HG02938 (cell line): ENCODE measurements around the gene ZNF548.
A peak's percentile ranks its signal among the peaks of the same experiment; 100 is the strongest.
"Not testable (repeated sequence)": the region's sequence is repeated elsewhere in the genome, so short reads cannot be mapped to it uniquely, and the experiment has no call there.

Source experiments
- ATAC-seq: cut with Tn5 transposase; IDR thresholded peaks from one replicate; pipeline ENCODE4 v1.9.1; 2021; ENCODE audit warnings: mild to moderate bottlenecking, moderate library complexity; ENCODE audit not compliant: unreplicated experiment

Gene ZNF548

DNA sequence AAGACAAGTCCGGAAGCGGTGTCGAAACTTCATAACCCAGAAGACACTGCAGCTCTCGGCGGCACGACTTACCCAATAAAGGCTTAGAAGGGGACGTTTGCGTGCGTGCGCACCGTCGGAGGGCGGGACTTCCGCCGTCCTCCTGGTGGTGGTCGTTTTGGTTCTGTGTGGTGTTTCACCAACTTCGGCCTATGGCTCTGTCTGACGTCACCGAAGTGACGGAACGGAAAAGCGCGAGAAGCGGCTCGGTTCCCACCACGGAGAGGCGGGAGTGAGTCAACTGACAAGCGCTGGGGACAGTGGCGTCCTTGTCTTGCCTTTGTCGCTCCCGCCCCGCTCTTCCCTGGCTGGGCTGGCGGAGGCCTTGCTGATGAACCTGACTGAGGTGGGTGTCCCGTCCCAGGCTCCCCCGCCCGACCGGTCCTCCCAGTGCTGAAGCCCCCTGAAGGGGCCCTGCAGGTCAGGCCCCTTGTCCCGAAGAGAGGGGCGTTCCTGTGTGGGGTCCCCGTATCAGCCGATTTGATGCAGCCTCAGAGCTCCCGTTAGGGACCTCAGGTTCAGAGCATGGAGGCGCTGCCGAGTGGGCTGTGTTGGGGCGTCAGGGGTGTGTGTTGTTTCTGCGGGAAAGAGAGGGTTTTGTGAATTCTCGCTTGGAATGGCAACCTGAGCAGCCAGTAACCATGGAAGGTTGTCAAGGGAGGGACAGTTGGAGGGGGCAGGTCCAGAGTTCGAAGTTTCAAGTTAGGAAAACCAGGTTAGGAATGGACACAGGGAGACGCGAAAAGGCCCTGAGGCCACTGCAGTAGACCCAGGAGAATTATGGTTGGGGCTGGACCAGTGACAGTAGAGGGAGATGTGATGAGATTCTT lies at the start of gene ZNF548:
Gene ZNF548, plus strand, starts transcription at position 125 of the 869 bp plus-strand sequence. Its CDS starts 246 bp downstream, at position 371.
- ATAC-seq = peak; percentile 99

DNA sequence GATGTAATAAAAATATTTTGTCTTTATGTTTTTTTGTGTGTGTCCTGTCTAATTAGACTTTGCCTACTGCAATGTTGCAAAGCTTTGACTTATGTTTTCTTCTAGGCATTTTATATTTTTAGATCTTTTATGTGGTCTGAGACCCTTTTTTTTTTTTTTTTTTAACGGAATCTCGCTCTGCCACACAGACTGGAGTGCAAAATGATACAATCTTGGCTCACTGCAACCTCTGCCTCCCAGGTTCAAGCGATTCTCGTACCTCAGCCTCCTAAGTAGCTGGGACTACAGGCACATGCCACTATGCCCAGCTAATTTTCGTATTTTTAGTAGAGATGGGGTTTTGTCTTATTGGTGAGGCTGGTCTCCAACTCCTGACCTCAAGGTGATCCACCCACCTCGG lies 47.1 kb upstream of the ZNF548 start:
- no peak for ATAC-seq

DNA sequence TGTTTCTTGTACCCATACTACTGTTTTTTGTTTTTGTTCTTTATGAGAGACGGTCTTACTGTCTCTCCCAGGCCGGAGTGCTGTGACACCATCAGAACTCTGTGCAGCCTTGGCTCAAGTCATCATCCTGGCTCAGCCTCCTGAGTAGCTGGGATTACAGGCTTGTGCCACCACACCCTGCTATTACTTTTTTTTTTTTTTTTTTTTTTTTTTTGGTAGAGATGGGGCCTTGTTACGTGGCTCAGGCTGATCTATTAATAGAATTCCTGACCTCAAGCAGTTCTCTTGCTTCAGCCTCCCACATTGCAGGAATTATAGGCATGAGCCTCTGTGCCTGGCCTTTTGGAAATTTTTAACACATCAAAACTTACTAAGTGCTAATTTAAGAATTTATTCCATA lies 41.5 kb upstream of the ZNF548 start:
- no peak for ATAC-seq

DNA sequence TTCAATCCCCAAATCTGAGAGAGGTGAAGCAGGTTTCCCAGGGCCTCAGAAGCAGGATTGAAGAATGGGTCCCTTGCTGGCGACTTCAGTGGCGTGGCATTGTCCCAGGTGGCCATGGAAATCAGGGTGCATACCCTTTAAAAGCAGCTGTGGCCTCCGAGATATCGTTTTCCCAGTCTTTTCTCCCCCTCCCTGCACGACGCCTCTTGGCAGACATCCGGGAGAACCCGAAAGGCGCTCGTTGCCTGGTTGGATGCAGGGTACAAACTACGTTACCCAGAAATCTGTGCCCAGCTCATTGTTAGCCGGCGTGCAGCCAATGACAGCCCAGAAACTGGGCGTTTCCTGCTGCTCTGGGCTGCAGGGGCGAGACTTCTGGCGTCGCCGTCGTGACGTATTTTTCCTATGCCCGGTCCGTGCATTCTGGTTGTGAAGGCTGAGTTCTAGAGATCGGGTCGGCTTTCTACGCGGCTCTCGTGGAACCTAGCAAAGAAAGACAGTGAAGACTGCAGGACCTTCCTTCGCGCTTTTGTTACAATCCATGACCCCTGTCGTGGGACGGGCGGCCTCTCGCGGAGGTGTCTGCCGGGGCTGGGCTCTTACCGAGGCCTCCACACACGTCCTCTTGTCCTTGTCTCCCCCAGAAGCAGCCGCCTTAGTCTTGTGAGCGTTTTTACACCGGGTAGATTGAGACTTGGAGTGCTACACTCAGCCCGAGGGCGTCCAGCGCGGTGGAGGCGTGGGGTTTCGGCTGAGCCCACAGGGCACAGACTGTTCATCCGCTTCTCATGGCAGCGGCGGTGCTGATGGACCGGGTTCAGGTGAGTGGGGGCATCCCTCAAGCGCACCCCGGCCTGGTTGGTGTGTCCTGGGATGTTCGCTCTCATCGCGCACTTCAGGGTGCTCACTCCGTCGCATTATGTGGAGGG lies 38.5 kb upstream of the ZNF548 start, which contains the start of gene ZNF304:
Gene ZNF304, plus strand, starts transcription at position 395 of the 929 bp plus-strand sequence. Its CDS starts 394 bp downstream, at position 789.
- peak; percentile 94 for ATAC-seq

DNA sequence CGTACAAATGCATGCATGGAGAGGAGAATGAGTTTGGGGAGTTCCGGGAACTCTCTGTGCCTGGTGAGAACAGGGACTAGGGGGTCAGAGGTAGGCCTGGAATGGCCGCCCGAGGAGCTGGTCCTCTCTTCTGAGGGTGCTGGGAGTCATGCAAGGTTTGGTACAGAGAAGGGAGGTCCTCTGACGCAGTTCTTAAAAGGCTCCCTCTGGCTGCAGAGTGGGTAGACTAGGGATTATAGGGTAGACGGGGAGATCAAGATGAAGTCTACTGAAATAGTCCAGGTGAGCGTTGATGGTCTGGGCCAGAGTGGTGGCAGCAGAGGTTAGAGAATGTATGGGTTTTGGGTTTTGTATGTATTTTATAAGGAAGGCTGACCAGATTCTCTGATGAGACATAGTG lies 37.8 kb upstream of the ZNF548 start:
- ATAC-seq = no peak

DNA sequence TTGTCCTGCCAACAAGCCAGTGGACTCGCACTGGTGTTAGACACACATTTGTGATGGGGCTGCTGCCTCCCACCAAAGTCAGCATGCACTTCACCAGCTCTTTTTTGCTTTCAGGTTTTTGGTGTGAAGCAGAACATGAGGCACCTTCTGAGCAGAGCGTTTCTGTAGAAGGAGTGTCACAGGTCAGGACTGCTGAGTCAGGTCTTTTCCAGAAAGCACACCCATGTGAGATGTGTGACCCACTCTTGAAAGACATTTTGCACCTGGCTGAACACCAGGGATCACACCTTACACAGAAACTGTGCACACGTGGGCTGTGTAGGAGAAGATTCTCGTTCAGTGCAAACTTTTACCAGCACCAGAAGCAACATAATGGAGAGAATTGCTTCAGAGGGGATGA lies 33.7 kb upstream of the ZNF548 start:
- no peak for ATAC-seq

DNA sequence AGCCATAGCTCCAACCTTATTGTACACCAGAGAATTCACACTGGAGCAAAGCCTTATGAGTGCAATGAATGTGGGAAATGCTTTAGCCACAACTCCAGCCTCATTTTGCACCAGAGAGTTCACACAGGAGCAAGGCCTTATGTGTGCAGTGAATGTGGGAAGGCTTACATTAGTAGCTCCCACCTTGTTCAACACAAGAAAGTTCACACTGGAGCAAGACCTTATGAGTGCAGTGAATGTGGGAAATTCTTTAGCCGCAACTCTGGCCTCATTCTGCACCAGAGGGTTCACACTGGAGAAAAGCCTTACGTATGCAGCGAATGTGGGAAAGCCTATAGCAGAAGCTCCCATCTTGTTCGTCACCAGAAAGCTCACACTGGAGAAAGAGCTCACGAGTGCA lies 32.2 kb upstream of the ZNF548 start:
- ATAC-seq = no peak

DNA sequence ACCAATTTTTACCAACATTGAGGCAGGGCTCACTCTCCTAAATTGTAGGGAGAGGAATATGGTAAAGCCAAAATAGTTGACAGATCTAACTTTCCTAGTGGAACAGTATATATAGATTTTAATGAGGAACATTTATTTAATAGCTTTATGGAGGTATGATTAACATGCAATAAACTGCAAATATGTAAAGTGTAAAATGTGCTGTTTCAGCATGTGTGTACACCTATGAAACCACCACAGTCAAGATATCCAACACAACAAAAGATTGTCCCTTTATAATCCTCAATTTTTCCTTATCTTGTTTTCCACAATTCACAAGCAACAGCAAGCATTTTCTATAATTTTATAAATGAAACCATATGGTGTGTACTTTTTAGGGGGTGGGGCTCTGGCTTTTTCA lies 30.4 kb upstream of the ZNF548 start:
- no peak for ATAC-seq

DNA sequence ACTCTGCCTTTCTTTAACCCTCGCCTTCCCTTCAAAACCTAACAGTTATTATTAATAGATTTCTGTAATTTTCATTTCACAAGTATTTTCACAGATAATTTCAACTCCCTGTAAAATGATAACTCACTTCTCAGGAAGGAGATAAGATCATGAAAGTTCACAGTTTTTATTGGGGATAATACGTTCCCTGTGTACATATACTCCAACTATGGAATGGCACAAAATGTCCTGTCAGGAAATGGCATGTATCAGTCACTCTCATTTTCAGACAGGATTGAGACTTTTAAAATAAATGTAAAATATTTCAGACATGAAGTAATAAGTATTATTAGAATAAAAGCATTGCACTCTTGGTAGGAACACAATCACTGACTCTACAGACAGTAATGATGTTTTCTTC lies 27.2 kb upstream of the ZNF548 start:
- ATAC-seq = no peak

DNA sequence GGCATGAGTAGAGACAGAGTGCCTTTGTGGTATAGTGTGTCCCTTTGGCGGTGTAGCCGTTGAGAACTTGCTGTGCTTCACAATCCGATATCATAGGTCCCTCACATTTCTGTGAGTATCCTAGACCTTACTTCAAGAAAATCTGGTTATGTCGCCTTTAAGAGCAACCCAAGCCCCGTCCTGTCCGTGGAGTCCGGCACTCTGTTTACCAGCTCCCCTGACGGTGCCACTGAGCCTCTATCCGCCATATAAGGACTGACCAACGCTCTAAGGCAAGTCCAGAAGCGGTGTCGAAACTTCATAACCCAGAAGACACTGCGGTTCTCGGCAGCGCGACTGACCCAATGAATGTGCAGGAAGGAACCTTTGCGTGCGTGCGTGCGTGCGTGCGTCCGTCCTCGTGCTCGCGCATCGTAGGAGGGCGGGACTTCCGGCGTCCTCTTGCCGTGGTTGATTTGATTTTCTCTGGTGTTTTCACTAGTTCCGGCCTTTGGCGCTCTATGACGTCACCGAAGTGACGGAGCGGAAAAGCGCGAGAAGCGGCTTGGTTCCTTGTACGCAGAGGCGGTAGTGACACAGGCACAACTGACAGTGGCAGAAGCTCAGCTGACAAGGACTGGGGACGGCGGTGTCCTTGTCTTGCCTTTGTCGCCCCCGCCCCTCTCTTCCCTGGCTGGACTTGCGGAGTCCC lies 26.5 kb upstream of the ZNF548 start, which contains the start of the genes TRAPPC2B and ZNF547:
Gene TRAPPC2B, plus strand, starts transcription at position 555 of the 691 bp plus-strand sequence. CDS start 1,283 bp downstream, outside the sequence.
Gene ZNF547, plus strand, starts transcription at position 555 of the 691 bp plus-strand sequence. CDS start 5,005 bp downstream, outside the sequence.
- ATAC-seq = peak; percentile 94

DNA sequence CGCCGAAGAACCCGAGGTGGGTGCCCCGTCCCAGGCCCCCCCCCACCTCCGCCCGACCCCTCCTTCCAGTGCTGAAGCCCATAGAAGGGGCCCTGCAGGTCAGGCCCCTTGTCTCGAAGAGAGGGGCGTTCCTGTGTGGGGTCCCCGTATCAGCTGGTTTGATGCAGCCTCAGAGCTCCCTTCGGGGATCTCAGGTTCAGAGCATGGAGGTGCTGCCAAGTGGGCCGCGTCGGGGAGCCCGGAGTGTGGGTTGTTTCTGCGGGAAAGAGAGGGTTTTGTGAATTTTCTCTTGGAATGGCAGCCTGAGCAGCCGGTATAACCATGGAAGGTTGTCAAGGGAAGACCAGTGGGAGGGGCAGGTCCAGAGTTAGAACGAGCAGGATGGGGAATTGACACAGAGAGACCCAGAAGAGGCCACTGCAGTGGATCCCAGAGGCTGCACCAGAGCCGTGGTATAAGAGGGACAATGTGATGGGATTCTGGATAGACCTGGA lies 25.9 kb upstream of the ZNF548 start:
- ATAC-seq = peak; percentile 14

DNA sequence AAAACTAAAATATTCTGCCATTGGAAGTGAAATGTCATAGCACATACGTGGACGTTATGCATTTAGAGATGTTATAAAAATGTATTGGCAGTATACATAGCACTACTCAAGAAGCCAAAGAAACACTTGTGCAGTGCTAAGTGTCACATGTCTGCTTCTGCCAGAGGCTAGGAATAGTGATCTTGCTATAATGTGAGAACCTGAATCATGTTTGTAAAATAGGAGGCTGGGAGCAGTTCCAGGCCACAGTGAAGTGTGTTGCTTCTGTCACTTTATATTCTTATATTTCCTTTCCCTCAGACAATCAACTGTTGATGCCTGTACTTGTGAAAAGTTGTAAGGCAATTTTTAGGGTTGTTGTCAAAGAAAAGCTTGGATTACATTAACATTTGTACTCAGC lies 22.9 kb upstream of the ZNF548 start:
- ATAC-seq = no peak

DNA sequence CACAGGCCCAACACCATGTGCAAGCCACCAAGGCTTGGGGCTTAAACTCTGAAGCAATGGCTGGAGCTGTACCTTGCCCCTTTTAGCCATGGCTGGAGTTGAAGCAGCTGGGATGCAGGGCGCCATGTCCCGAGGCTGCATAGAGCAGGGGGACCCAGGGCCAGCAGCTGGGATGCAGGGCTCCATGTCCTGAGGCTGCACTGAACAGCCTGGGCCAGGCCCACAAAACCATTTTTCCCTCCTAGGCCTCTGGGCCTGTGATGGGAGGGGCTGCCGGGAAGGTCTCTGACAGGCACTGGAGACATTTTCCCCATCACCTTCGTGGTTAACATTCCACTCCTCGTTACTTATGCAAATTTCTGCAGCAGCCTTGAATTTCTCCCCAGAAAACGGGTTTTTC lies 15.5 kb upstream of the ZNF548 start:
- ATAC-seq = no peak

DNA sequence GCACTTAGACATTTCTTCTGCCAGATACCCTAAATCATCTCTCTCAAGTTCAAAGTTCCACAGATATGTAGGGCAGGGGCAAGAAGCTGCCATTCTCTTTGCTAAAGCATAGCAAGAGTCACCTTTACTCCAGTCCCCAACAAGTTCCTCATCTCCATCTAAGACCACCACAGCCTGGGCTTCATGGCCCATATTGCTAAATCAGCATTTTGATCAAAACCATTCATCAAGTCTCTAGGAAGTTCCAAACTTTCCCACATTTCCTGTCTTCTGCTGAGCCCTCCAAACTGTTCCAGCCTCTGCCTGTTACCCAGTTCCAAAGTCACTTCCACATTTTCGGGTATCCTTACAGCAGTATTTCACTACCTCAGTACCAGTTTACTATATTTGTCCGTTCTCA lies 15.0 kb upstream of the ZNF548 start:
- not testable (repeated sequence) for ATAC-seq

DNA sequence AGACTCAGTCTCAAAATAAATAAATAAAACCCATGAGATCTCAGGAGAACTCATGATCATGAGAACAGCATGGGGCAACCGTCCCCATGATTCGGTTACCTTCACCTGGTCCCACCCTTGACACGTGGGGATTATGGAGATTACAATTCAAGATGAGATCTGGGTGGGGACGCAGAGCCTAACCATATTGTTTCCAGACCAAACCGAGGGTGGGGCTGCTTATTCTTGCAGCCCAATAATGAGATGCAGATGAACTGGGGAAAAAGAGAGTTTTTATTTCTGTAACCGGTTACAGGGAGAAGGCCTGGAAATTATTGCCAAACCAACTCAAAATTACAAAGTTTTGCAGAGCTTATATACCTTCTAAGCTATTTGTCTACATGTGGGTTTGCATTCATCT lies 13.5 kb upstream of the ZNF548 start:
- ATAC-seq = no peak

DNA sequence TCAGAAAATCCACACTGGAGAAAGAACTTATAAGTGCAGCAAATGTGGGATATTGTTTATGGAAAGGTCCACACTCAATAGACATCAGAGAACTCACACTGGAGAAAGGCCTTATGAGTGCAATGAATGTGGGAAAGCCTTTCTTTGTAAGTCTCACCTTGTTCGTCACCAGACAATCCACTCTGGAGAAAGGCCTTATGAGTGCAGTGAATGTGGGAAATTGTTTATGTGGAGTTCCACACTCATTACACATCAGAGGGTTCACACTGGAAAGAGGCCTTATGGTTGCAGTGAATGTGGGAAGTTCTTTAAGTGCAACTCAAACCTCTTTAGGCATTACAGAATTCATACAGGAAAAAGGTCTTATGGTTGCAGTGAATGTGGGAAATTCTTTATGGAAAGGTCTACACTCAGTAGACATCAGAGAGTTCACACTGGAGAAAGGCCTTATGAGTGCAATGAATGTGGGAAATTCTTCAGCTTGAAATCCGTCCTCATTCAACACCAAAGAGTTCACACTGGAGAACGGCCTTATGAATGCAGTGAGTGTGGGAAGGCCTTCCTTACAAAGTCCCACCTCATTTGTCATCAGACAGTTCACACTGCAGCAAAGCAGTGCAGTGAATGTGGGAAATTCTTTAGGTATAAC lies 12.0 kb upstream of the ZNF548 start:
- no peak for ATAC-seq

DNA sequence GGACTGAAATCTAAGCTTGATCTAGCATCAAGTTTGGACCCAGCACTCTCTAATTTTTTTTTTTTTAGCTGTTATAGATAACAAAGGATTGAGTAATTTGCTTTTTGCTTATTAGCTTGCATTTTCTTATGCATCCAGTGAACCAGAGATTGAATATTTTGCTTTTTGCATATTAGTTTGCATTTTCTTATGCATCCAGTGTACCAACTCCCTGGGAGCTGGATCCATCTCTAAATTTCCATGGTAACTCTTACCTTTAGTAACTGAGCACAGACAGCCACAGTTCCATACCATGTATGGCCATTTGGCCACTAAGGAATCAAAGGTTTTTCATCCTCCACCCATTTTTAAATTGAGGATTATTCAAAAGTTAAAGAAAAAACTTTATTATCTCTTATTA lies 8.7 kb upstream of the ZNF548 start:
- ATAC-seq = no peak

DNA sequence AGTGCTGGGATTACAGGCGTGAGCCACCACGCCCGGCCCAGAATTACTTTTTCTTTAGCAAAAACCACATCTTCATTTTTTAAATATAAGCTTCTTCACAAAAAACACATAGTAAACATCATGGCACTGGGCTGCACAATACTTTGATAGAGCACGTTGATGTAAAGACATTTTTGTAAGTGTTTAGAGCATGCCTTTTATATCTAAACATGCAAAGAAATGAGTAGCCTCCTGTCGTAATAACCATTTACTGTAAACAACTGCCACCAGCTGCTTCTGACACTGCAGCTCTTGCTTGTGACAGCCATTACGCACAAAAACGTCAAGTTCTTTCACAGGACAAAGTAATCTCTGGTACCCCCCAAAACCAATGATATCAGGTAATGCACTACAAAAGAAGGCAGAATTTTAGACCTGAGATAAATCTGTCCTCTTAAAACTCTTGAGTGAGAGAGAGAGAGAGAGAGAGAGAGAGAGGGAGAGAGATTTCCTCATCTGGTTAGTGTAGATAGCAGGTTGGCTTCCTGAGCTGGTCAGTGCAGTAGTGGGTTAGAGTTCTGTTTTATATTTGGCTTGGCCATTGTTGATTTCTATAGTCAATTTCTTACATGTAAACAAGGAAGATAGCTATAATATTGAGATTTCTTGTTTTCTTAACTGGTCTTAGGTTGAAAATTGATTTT lies 6.7 kb upstream of the ZNF548 start:
- ATAC-seq = no peak

DNA sequence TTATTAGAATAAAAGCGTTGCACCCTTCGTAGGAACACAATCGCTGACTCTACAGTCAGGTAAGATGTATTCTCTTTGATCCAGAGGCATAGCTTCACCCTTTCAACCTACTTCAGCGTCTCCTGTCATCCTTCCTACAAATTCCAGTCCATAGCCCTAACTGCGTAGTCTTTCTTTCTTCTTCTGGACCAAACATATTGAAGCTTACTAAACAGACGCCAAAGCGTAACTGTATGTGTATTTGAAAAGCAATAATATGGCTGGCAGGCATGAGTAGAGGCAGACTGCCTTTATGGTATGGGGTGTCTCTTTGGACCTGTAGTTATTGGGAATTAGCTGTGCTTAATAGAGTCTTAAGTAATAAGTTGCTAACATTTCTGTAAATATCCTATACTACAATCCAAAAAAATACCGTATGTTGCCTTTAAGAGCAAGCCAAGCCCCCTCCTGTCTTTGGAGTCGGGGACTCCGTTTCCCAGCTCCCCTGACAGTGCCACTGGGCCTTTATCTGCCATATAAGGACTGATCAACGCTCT lies 392 bp upstream of the ZNF548 start:
- no peak for ATAC-seq
